Neural progenitor cell (in vitro differentiated cells): ENCODE data around the gene KCTD13. TPM values are rescaled to one million over a fixed set of nuclear protein-coding genes. Genes with fewer than 3 reads are reported as not detected.

Source experiments
- DNase-seq: peaks from one replicate; pipeline ENCODE4 v3.0.0-alpha.2; 2016; ENCODE audit warnings: low spot score
- H2AFZ ChIP-seq: fragments of 200-600 bp; sonication (generic); replicated peaks from 2 replicates; pipeline ENCODE4 v1.6.1; 2016; ENCODE audit warnings: antibody characterized with exemption
- H3F3A ChIP-seq: fragments of 200-600 bp; sonication (generic); 2 replicates; pipeline ENCODE4 v1.6.1; 2016; ENCODE audit warnings: antibody characterized with exemption, low read depth
- H3K27ac ChIP-seq: fragments of 200-600 bp; sonication (generic); 2 replicates; pipeline ENCODE4 v1.5.1; 2016; ENCODE audit warnings: mild to moderate bottlenecking
- H3K27me3 ChIP-seq: fragments of 200-600 bp; sonication (generic); 2 replicates; pipeline ENCODE4 v1.6.1; 2016; ENCODE audit warnings: mild to moderate bottlenecking, moderate library complexity
- H3K36me3 ChIP-seq: fragments of 200-600 bp; sonication (generic); 2 replicates; pipeline ENCODE4 v1.5.1; 2016
- H3K4me1 ChIP-seq: fragments of 200-600 bp; sonication (generic); 2 replicates; pipeline ENCODE4 v1.6.1; 2016; ENCODE audit warnings: mixed run types
- H3K4me2 ChIP-seq: fragments of 200-600 bp; sonication (generic); 2 replicates; pipeline ENCODE4 v1.6.1; 2016
- H3K4me3 ChIP-seq: fragments of 200-600 bp; sonication (generic); 2 replicates; pipeline ENCODE4 v1.5.1; 2016
- H3K79me2 ChIP-seq: fragments of 200-600 bp; sonication (generic); 2 replicates; pipeline ENCODE4 v1.6.1; 2016; ENCODE audit warnings: low read depth
- H3K9ac ChIP-seq: fragments of 200-600 bp; sonication (generic); 2 replicates; pipeline ENCODE4 v1.6.1; 2016
- H3K9me3 ChIP-seq: fragments of 200-600 bp; sonication (generic); 2 replicates; pipeline ENCODE4 v1.5.1; 2016; ENCODE audit warnings: low read depth
- H4K20me1 ChIP-seq: fragments of 200-600 bp; sonication (generic); 2 replicates; pipeline ENCODE4 v1.6.1; 2016; ENCODE audit warnings: low read depth
- H3K27ac Mint-ChIP-seq: 3 replicates; pipeline ENCODE4 v1.8.0; 2021; ENCODE audit warnings: mixed read lengths
- H3K27me3 Mint-ChIP-seq: 2 replicates; pipeline ENCODE4 v1.8.0; 2022; ENCODE audit warnings: low read depth, mild to moderate bottlenecking, inconsistent platforms, moderate library complexity, mixed read lengths; ENCODE audit not compliant: insufficient read depth
- H3K36me3 Mint-ChIP-seq: 3 replicates; pipeline ENCODE4 v1.8.0; 2021; ENCODE audit warnings: mixed read lengths
- H3K4me1 Mint-ChIP-seq: 3 replicates; pipeline ENCODE4 v1.8.0; 2021; ENCODE audit warnings: mixed read lengths
- H3K4me3 Mint-ChIP-seq: 3 replicates; pipeline ENCODE4 v1.8.0; 2021; ENCODE audit warnings: mild to moderate bottlenecking, moderate library complexity, mixed read lengths
- H3K9me3 Mint-ChIP-seq: 3 replicates; pipeline ENCODE4 v1.8.0; 2020; ENCODE audit warnings: mixed read lengths
- EZH2 ChIP-seq: fragments of 200-600 bp; sonication (generic); IDR thresholded peaks from 2 replicates; pipeline ENCODE4 v1.6.1; 2017; ENCODE audit warnings: antibody characterized with exemption, mild to moderate bottlenecking, moderate library complexity
- EZH2phosphoT487 ChIP-seq: fragments of 200-600 bp; sonication (generic); IDR thresholded peaks from 2 replicates; pipeline ENCODE4 v1.6.1; 2017; ENCODE audit warnings: antibody characterized with exemption
- total RNA-seq: library from RNA; depleted of rRNA; stranded (reverse); fragments of >200 nt; gene quantifications from 2 replicates; pipeline ENCODE4 v1.2.3, GENCODE V29; 2015; ENCODE audit warnings: low replicate concordance
- TF ChIP-seq, protein P1 (sequence below): fragments of 200-600 bp; sonication (generic); IDR thresholded peaks from 2 replicates; pipeline ENCODE4 v1.5.1; 2017; ENCODE audit warnings: antibody characterized with exemption, mild to moderate bottlenecking

Gene KCTD13
- total RNA-seq, 1 donor from 2014 or later = 3.9 TPM

DNA sequence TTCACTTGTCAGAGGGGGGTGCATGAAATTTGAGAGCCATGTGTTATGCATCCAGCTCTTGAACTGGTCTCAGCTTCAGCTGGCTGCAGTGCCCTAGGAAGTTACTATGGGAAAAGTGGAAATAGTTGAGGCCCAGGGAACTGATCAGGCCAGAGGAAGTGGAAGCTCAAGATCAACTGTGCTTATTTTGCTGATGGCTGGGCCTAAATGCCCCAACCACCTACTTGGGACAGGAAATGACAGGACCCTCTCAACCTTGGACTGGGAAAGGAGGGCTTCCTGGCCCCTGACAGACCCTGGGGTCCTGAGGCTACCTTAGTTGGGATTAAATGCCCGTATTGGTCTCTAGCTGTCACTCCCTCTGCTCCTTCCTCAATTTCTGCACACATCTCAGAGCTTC lies 46.5 kb upstream of the KCTD13 start:
- no peak overlapping the region for H3K4me3 Mint-ChIP-seq
- Histone ChIP-seq H3K79me2 (peaks cover 36% of the 10 kb centered on the region), H2AFZ (no peak overlapping the region), H3K27me3 (peaks cover 9% of the 10 kb centered on the region), H3K27ac (no peak overlapping the region), H3F3A (peaks cover 24% of the 10 kb centered on the region), H3K36me3 (peaks cover 4% of the 10 kb centered on the region), H3K4me1 (peaks cover 23% of the 10 kb centered on the region), H3K4me3 (no peak overlapping the region), H4K20me1 (peaks cover 32% of the 10 kb centered on the region), H3K9ac (no peak overlapping the region), H3K9me3 (peaks cover 6% of the 10 kb centered on the region), H3K4me2 (no peak overlapping the region)
- TF ChIP-seq EZH2phosphoT487 = no peak
- H3K9me3 Mint-ChIP-seq = peaks cover 5% of the 10 kb centered on the region
- peaks cover 12% of the 10 kb centered on the region for H3K27me3 Mint-ChIP-seq
- no peak for DNase-seq
- peaks cover 32% of the 10 kb centered on the region for H3K36me3 Mint-ChIP-seq
- H3K27ac Mint-ChIP-seq = no peak overlapping the region
- peaks cover 34% of the 10 kb centered on the region for H3K4me1 Mint-ChIP-seq

DNA sequence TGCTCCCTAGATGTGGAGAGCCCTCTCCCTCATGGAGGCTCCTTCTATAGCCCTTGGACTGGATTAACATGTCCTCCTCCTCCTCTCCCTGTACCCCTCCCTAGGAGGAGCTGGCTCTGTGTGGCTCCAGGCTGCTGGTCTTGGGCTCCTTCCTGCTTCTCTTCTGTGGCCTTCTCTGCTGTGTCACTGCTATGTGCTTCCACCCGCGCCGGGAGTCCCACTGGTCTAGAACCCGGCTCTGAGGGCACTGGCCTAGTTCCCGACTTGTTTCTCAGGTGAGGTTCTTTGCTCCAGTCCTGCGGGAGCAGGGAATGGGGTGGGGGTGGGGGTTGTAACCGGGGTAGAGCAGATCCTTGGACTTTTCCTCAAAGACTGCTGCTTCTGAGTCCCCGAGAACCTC lies 45.3 kb upstream of the KCTD13 start:
- Histone ChIP-seq H3K4me2 (no peak overlapping the region), H2AFZ (no peak overlapping the region), H3K27me3 (peaks cover 9% of the 10 kb centered on the region), H3K79me2 (peaks cover 24% of the 10 kb centered on the region), H3K9me3 (peaks cover 6% of the 10 kb centered on the region), H3K36me3 (peaks cover 4% of the 10 kb centered on the region), H4K20me1 (peaks cover 20% of the 10 kb centered on the region), H3K9ac (no peak overlapping the region), H3F3A (peaks cover 24% of the 10 kb centered on the region), H3K27ac (no peak overlapping the region), H3K4me3 (no peak overlapping the region), H3K4me1 (peaks cover 14% of the 10 kb centered on the region)
- peaks cover 9% of the 10 kb centered on the region for H3K27me3 Mint-ChIP-seq
- H3K9me3 Mint-ChIP-seq = peaks cover 5% of the 10 kb centered on the region
- H3K27ac Mint-ChIP-seq = no peak overlapping the region
- no peak for DNase-seq
- TF ChIP-seq, protein P1, sequence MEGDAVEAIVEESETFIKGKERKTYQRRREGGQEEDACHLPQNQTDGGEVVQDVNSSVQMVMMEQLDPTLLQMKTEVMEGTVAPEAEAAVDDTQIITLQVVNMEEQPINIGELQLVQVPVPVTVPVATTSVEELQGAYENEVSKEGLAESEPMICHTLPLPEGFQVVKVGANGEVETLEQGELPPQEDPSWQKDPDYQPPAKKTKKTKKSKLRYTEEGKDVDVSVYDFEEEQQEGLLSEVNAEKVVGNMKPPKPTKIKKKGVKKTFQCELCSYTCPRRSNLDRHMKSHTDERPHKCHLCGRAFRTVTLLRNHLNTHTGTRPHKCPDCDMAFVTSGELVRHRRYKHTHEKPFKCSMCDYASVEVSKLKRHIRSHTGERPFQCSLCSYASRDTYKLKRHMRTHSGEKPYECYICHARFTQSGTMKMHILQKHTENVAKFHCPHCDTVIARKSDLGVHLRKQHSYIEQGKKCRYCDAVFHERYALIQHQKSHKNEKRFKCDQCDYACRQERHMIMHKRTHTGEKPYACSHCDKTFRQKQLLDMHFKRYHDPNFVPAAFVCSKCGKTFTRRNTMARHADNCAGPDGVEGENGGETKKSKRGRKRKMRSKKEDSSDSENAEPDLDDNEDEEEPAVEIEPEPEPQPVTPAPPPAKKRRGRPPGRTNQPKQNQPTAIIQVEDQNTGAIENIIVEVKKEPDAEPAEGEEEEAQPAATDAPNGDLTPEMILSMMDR = no peak
- no peak for TF ChIP-seq EZH2
- no peak for TF ChIP-seq EZH2phosphoT487
- peak overlapping the region; percentile 46 for H3K4me3 Mint-ChIP-seq
- H3K36me3 Mint-ChIP-seq = peaks cover 32% of the 10 kb centered on the region
- H3K4me1 Mint-ChIP-seq = peaks cover 22% of the 10 kb centered on the region

DNA sequence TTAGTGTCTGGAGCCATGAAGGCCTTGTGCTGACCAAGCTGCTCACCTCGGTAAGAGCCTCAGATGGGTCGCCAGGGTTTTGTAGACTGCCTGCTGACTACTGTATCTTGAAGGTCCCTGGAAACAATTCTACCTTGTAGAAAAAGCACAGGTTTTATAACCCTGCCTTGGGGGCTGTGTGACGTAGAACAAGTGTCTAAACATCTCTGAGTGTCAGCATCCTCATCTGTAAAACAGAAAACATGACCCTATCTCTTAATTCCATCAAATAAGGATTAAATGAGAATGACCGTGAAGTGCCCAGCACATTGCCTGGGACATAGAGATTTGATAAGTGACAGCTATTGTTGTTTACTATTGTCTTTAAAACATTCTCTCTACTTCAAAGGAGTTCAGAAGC lies 42.2 kb upstream of the KCTD13 start:
- TF ChIP-seq, protein P1 = no peak
- no peaks in the 10 kb centered on the region for H3K79me2 ChIP-seq
- H3K9ac ChIP-seq = no peak overlapping the region
- peaks cover 4% of the 10 kb centered on the region for H3K36me3 ChIP-seq
- H3K9me3 ChIP-seq = peaks cover 6% of the 10 kb centered on the region
- H4K20me1 ChIP-seq = no peaks in the 10 kb centered on the region
- H3K36me3 Mint-ChIP-seq = peaks cover 37% of the 10 kb centered on the region
- H3K4me3 Mint-ChIP-seq = no peak overlapping the region
- peaks cover 9% of the 10 kb centered on the region for H3K27me3 ChIP-seq
- no peak overlapping the region for H3K27ac ChIP-seq
- peaks cover 7% of the 10 kb centered on the region for H3K27me3 Mint-ChIP-seq
- no peak for DNase-seq
- H3K4me1 Mint-ChIP-seq = peaks cover 8% of the 10 kb centered on the region
- peaks cover 5% of the 10 kb centered on the region for H3K9me3 Mint-ChIP-seq
- no peak overlapping the region for H2AFZ ChIP-seq
- no peak overlapping the region for H3K4me3 ChIP-seq
- no peak overlapping the region for H3K4me2 ChIP-seq
- H3F3A ChIP-seq = peaks cover 15% of the 10 kb centered on the region
- H3K4me1 ChIP-seq = no peaks in the 10 kb centered on the region
- H3K27ac Mint-ChIP-seq = no peak overlapping the region

DNA sequence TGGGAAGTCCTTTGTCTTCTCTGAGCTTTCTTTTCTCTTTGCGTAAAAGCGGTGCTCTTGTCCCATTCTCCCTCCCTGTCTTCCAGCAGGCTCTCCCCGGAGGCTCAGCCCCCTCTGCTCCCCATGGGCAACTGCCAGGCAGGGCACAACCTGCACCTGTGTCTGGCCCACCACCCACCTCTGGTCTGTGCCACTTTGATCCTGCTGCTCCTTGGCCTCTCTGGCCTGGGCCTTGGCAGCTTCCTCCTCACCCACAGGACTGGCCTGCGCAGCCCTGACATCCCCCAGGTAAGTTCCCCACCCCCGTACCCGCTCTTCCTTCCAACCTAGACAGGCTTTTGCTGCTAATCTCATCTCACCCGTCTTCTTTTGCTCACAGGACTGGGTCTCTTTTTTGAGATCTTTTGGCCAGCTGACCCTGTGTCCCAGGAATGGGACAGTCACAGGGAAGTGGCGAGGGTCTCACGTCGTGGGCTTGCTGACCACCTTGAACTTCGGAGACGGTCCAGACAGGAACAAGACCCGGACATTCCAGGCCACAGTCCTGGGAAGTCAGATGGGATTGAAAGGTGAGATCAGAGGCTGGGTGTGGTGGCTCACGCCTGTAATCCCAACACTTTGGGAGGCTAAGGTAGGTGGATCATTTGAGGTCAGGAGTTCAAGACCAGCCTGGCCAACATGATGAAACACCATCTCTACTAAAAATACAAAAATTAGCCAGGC lies 37.2 kb upstream of the KCTD13 start:
- DNase-seq = no peak
- Histone ChIP-seq H3K4me3 (peak overlapping the region; percentile 66), H3K36me3 (no peaks in the 10 kb centered on the region), H3K9me3 (no peaks in the 10 kb centered on the region), H4K20me1 (no peaks in the 10 kb centered on the region), H3K79me2 (no peaks in the 10 kb centered on the region), H3F3A (peaks cover 16% of the 10 kb centered on the region), H3K27me3 (no peaks in the 10 kb centered on the region), H3K4me2 (peak overlapping the region; percentile 96), H3K9ac (no peak overlapping the region), H2AFZ (no peak overlapping the region), H3K4me1 (peaks cover 7% of the 10 kb centered on the region), H3K27ac (no peak overlapping the region)
- peaks cover 2% of the 10 kb centered on the region for H3K27me3 Mint-ChIP-seq
- TF ChIP-seq EZH2phosphoT487 (no peak), EZH2 (no peak)
- peak overlapping the region; percentile 91 for H3K4me3 Mint-ChIP-seq
- peaks cover 21% of the 10 kb centered on the region for H3K4me1 Mint-ChIP-seq
- no peak overlapping the region for H3K27ac Mint-ChIP-seq
- no peaks in the 10 kb centered on the region for H3K9me3 Mint-ChIP-seq
- peaks cover 7% of the 10 kb centered on the region for H3K36me3 Mint-ChIP-seq
